ENCODE data around the gene MYLK. TPM values are rescaled to one million over a fixed set of nuclear protein-coding genes. Genes with fewer than 3 reads are reported as not detected.

MYLK gene
- total and polyA plus RNA-seq, 11 donors = 3.2 to 20.7 (median 12.4) TPM

DNA sequence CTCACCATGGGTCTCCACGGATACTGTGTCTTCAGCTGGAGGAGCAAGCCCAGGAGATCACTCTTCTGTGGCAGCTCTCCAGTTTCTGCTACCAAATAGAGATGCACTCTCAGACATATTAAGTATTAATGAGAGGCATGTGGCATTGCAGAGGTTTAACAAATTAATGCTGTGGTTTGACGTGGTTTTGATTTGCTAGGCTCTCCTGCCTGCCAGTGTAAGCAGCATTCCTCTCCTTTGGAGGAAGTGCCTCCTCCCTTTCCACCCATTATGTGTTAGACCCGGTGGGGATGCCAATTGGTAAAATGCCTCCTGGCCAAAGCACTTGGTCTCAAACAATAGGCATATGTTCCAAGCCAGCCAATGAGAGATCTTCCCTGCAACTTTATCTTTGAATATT is 124.8 kb downstream of the MYLK start:
- no peak for TF ChIP-seq CTCF (IDR thresholded peaks at IDR 0.05)
- no peak for TF ChIP-seq POLR2A (IDR thresholded peaks at IDR 0.05)
- Histone ChIP-seq H3K27me3 (no peaks in the 10 kb centered on the region), H3K9me3 (no peaks in the 10 kb centered on the region), H3K36me3 (no peaks in the 10 kb centered on the region), H3K4me1 (peaks cover 0 to 10% (median 4%) of the 10 kb centered on the region in 12 donors), H3K4me3 (no peak overlapping the region), H3K27ac (no peak overlapping the region)
- ATAC-seq (no peak), DNase-seq (no peak)
- intact Hi-C loops (cut with DNase I) = no loop called here
- WGBS, 4 donors = 33 to 48% (median 40%) methylated on average over 3 of the region's 3 CpGs

GRCh38 chr3:123758081-123758564 is 126.0 kb downstream of the MYLK start:
- H3K36me3 ChIP-seq = no peaks in the 10 kb centered on the region
- H3K4me1 ChIP-seq = peaks cover 0 to 10% (median 4%) of the 10 kb centered on the region in 12 donors
- H3K4me3 ChIP-seq = no peak overlapping the region
- no peak overlapping the region for H3K27ac ChIP-seq
- DNase-seq (no peak), ATAC-seq (peak in 2 of 4 donors; percentile 54 to 62)
- no peaks in the 10 kb centered on the region for H3K9me3 ChIP-seq
- TF ChIP-seq POLR2A (IDR thresholded peaks at IDR 0.05) (no peak), CTCF (IDR thresholded peaks at IDR 0.05) (no peak)
- 18 to 33% (median 31%) methylated on average over 2 of the region's 2 CpGs for WGBS, 4 donors
- intact Hi-C loops (cut with DNase I) = no loop called here
- no peaks in the 10 kb centered on the region for H3K27me3 ChIP-seq

- no peaks in the 10 kb centered on the region for H3K36me3 ChIP-seq
- H3K27ac ChIP-seq = peak overlapping the region in 1 of 12 donors; percentile 22
- whole genome bisulfite sequencing, 4 donors = 62 to 71% (median 66%) methylated on average over 5 of the region's 5 CpGs
- no peaks in the 10 kb centered on the region for H3K9me3 ChIP-seq
- TF ChIP-seq POLR2A (IDR thresholded peaks at IDR 0.05) (no peak), CTCF (IDR thresholded peaks at IDR 0.05) (no peak)
- peak; percentile 69 to 84 (median 76) for ATAC-seq
- DNase-seq = peak; percentile 43 to 80 (median 57)
- H3K4me3 ChIP-seq = no peak overlapping the region
- intact Hi-C loops (cut with DNase I) = no loop called here
- H3K4me1 ChIP-seq = peaks cover 0 to 10% (median 4%) of the 10 kb centered on the region in 12 donors
- no peaks in the 10 kb centered on the region for H3K27me3 ChIP-seq
These were observed 126.7 kb downstream of the MYLK start for GRCh38 chr3:123757281-123757940.

- TF ChIP-seq CTCF (IDR thresholded peaks at IDR 0.05) (no peak), POLR2A (IDR thresholded peaks at IDR 0.05) (no peak)
- Histone ChIP-seq H3K27me3 (no peaks in the 10 kb centered on the region), H3K9me3 (no peaks in the 10 kb centered on the region), H3K4me1 (peaks cover 0 to 18% (median 6%) of the 10 kb centered on the region in 12 donors), H3K27ac (no peak overlapping the region), H3K36me3 (no peaks in the 10 kb centered on the region), H3K4me3 (no peak overlapping the region)
- 78 to 88% (median 85%) methylated on average over 2 of the region's 2 CpGs for WGBS, 4 donors
- no peak for DNase-seq
- intact Hi-C loops (cut with DNase I) = no loop called here
- no peak for ATAC-seq
These were observed 128.6 kb downstream of the MYLK start for GRCh38 chr3:123755501-123755900.
